ENCODE results near the gene PSMA1. TPM values are rescaled to one million over a fixed set of nuclear protein-coding genes. Genes with fewer than 3 reads are reported as not detected.

PSMA1 gene
- total and polyA plus RNA-seq, 2 of the 13 experiments (the other 11 are each of a cell fraction or from before 2014, with no cell fraction given): 188 to 229 TPM

DNA sequence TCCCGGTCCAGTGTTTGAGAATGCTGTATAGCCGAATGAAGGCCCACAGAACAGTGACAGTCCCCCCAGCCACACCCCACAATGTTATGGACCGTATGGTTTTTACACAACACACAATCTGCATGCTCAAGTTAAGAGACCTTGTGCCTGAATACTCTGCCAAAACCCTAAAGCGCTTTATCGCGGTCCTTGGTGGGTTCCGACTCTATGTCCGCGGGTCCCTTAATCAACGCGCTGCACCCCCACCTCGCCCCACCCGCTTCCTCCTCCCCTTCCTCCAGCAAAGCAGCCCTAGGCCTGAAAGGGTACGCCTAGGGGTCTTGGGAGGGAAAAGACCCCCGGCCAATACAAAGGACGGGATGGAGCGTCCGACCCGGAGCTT, 21.0 kb downstream of the PSMA1 start:
- FAIRE-seq (no peak), ATAC-seq (peak; percentile 63), DNase-seq (ENCODE audit: low spot score) (peak; percentile 12)
- Histone ChIP-seq H3K9ac (ENCODE audit: insufficient read depth, low read depth, low read length) (peak overlapping the region; percentile 92), H3K4me1 (ENCODE audit: insufficient read depth, low read length) (peaks cover 32% of the 10 kb centered on the region), H3K36me3 (replicated peaks in 1 of 2; ENCODE audit: control insufficient read depth in 1 of 2, insufficient read depth in 2 of 2, low read length in 2 of 2) (peaks cover 1 to 29% of the 10 kb centered on the region in 2 experiments; a peak in 4 of 5 replicates), H3K4me2 (ENCODE audit: low read depth, low read length) (peak overlapping the region; percentile 81), H3K27me3 (ENCODE audit: control insufficient read depth in 1 of 2, insufficient read depth in 2 of 2, low read length in 2 of 2) (no peaks in the 10 kb centered on the region; a peak in 1 of 5 replicates), H3K27ac (ENCODE audit: extremely low read length, insufficient read depth, low read length) (peak overlapping the region; percentile 92), H3K9me3 (ENCODE audit: low read length) (no peaks in the 10 kb centered on the region), H3K4me3 (replicated peaks in 1 of 3; ENCODE audit: insufficient read depth in 1 of 3, low read depth in 2 of 3, low read length in 3 of 3) (peak overlapping the region; percentile 78 to 92 (median 92)), H3K79me2 (ENCODE audit: insufficient read depth, low read length) (peaks cover 34% of the 10 kb centered on the region), H4K20me1 (ENCODE audit: insufficient read depth, low read length) (peaks cover 5% of the 10 kb centered on the region; the same call in 1 of the 2 replicates), H2AFZ (ENCODE audit: low read length) (no peak overlapping the region)
- ChIA-PET POLR2A (interaction anchor here (0.5 to 3.6 kb wide), 3 partner anchors 21 to 1363 kb away, joined by 3 to 17 read pairs (median 4); partner anchors contain the start of gene PSMA1), CTCF (ENCODE audit: low intra/inter-chr PET ratio, low total read pairs) (no interaction called here)
- WGBS (ENCODE audit: low lambda C conversion rate): 0% methylated on average over 13 of the region's 19 CpGs
- BruUV-seq (replicated peaks): TSS peak; percentile 56
- in situ Hi-C loops (cut with HindIII; ENCODE audit: extremely low pct_ligation_motif_present, low pct_unique_long_range_greater_than_20kb) (no loop called here), intact Hi-C loops (cut with micrococcal nuclease; ENCODE audit: unreplicated experiment) (loop anchor here (2.0 kb wide), 1 partner anchor 30 kb away; no protein-coding TSS in a partner anchor)
- TF ChIP-seq TFDP1 (CRISPR knock-in tag; IDR thresholded peaks at IDR 0.05; ENCODE audit: borderline replicate concordance) (no peak), NR0B2 (CRISPR knock-in tag; IDR thresholded peaks at IDR 0.05) (no peak), ZKSCAN8 (CRISPR knock-in tag; IDR thresholded peaks at IDR 0.05; ENCODE audit: borderline replicate concordance) (no peak), THAP9 (CRISPR knock-in tag; IDR thresholded peaks at IDR 0.05; ENCODE audit: borderline replicate concordance) (no peak), LBX2 (CRISPR knock-in tag; IDR thresholded peaks at IDR 0.05; ENCODE audit: borderline replicate concordance) (no peak), MYNN (CRISPR knock-in tag; IDR thresholded peaks at IDR 0.05; ENCODE audit: low read depth) (no peak), GATA4 (IDR thresholded peaks at IDR 0.05; ENCODE audit: borderline replicate concordance, low read depth) (no peak), AKAP8 (CRISPR knock-in tag; IDR thresholded peaks at IDR 0.05) (no peak), ZNF33A (CRISPR knock-in tag; IDR thresholded peaks at IDR 0.05; ENCODE audit: borderline replicate concordance) (0 out of 2 replicates have a peak, but pooled peaks have one; percentile 11), ZBTB7A (CRISPR knock-in tag; IDR thresholded peaks at IDR 0.05) (0 out of 2 replicates have a peak, but pooled peaks have one; percentile 12), ZNF740 (CRISPR knock-in tag; IDR thresholded peaks at IDR 0.05) (no peak; the same call in 1 of the 2 replicates), ZMYM3 (CRISPR knock-in tag; IDR thresholded peaks at IDR 0.05) (no peak), ZEB1 (IDR thresholded peaks at IDR 0.05; ENCODE audit: insufficient replicate concordance, low read depth) (peak; percentile 6), PTBP1 (IDR thresholded peaks at IDR 0.05; ENCODE audit: low read depth, low read length, poor library complexity, severe bottlenecking) (no peak)
- TF ChIP-seq, protein P1, sequence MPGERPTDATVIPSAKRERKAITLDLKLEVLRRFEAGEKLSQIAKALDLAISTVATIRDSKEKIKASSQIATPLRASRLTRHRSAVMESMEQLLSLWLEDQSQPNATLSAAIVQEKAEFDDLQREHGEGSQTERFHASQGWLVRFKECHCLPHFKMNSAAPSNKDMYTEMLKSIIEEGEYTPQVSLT (CRISPR knock-in tag; IDR thresholded peaks at IDR 0.05; ENCODE audit: borderline replicate concordance, low read depth): no peak
- TF ChIP-seq, protein P2, sequence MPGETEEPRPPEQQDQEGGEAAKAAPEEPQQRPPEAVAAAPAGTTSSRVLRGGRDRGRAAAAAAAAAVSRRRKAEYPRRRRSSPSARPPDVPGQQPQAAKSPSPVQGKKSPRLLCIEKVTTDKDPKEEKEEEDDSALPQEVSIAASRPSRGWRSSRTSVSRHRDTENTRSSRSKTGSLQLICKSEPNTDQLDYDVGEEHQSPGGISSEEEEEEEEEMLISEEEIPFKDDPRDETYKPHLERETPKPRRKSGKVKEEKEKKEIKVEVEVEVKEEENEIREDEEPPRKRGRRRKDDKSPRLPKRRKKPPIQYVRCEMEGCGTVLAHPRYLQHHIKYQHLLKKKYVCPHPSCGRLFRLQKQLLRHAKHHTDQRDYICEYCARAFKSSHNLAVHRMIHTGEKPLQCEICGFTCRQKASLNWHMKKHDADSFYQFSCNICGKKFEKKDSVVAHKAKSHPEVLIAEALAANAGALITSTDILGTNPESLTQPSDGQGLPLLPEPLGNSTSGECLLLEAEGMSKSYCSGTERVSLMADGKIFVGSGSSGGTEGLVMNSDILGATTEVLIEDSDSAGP (CRISPR knock-in tag; IDR thresholded peaks at IDR 0.05; ENCODE audit: borderline replicate concordance): 0 out of 2 replicates have a peak, but pooled peaks have one; percentile 6
